ENCODE results near the gene CEACAM8. TPM values are rescaled to one million over a fixed set of nuclear protein-coding genes. Genes with fewer than 3 reads are reported as not detected.
"Not testable (repeated sequence)": the region's sequence is repeated elsewhere in the genome, so short reads cannot be mapped to it uniquely, and the experiment has no call there.

The CEACAM8 gene
- total and polyA plus RNA-seq, 8 donors = 0.05 to 1.1 (median 0.12) TPM; not detected in 5

DNA sequence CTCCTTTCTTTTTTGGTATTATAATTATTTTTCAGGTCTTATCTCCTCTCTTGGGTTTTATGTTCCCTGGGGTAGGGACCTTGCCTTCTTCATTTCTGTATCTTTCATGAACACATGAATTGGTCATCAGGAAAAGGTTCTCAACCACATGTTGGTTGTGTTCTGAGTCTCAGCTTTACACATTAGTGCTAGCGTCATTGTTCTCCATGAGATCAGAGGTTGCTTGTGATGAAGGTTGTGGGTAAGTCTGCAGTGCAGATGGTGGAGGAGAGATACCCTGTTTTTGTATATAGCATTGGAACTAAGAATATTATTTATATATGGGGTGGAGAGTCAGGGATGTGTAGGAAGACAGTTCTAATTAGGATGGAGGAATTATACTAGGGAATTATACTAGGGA lies 24.5 kb upstream of the CEACAM8 start:
- intact Hi-C loops (cut with DNase I; ENCODE audit: low total_unique reads) = no loop called here
- TF ChIP-seq POLR2A (IDR thresholded peaks at IDR 0.05) (no peak), EP300 (IDR thresholded peaks at IDR 0.05) (no peak), POLR2AphosphoS5 (IDR thresholded peaks at IDR 0.05) (no peak)
- TF ChIP-seq, protein P1, sequence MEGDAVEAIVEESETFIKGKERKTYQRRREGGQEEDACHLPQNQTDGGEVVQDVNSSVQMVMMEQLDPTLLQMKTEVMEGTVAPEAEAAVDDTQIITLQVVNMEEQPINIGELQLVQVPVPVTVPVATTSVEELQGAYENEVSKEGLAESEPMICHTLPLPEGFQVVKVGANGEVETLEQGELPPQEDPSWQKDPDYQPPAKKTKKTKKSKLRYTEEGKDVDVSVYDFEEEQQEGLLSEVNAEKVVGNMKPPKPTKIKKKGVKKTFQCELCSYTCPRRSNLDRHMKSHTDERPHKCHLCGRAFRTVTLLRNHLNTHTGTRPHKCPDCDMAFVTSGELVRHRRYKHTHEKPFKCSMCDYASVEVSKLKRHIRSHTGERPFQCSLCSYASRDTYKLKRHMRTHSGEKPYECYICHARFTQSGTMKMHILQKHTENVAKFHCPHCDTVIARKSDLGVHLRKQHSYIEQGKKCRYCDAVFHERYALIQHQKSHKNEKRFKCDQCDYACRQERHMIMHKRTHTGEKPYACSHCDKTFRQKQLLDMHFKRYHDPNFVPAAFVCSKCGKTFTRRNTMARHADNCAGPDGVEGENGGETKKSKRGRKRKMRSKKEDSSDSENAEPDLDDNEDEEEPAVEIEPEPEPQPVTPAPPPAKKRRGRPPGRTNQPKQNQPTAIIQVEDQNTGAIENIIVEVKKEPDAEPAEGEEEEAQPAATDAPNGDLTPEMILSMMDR (IDR thresholded peaks at IDR 0.05) = no peak
- Histone ChIP-seq H3K4me1 (no peaks in the 10 kb centered on the region), H3K9me3 (no peaks in the 10 kb centered on the region), H3K36me3 (no peaks in the 10 kb centered on the region), H3K27me3 (peaks cover 0 to 17% (median 4%) of the 10 kb centered on the region in 3 donors), H3K4me3 (no peak overlapping the region), H3K27ac (no peak overlapping the region)
- no peak for DNase-seq
- WGBS, 5 donors = 67 to 95% (median 85%) methylated on average over 1 of the region's 1 CpG

DNA sequence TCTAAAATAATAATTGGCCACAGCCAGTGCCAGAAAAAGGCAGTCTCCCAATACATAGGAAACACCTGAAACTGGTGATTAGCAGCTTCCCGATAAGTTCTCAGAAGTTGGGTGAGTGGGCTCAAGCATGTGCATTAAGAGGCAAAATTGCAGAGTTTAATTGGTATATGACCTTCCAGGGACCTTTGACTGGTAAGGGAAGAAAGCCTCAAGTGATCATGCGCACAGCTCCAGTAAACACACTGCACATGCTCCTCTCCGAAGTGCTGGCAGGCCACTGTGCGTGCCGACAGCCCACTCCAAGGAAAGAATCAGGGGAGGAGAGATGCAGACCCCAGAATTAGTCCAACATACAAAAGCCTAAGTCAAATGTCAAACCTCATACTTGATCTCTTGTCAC lies 18.9 kb upstream of the CEACAM8 start:
- Histone ChIP-seq H3K36me3 (no peaks in the 10 kb centered on the region), H3K27ac (no peak overlapping the region), H3K9me3 (no peaks in the 10 kb centered on the region), H3K4me3 (no peak overlapping the region), H3K27me3 (peaks cover 0 to 17% (median 4%) of the 10 kb centered on the region in 3 donors), H3K4me1 (no peaks in the 10 kb centered on the region)
- 68 to 81% (median 72%) methylated on average over 5 of the region's 5 CpGs for WGBS, 5 donors
- intact Hi-C loops (cut with DNase I; ENCODE audit: low total_unique reads) = no loop called here
- DNase-seq = no peak
- no peak for TF ChIP-seq EP300 (IDR thresholded peaks at IDR 0.05)
- TF ChIP-seq POLR2AphosphoS5 (IDR thresholded peaks at IDR 0.05) = no peak
- no peak for TF ChIP-seq POLR2A (IDR thresholded peaks at IDR 0.05)
- TF ChIP-seq, protein P1 (IDR thresholded peaks at IDR 0.05) = no peak

- WGBS, 5 donors = 91 to 97% (median 94%) methylated on average over 16 to 33 of the region's 33 CpGs
- H3K27me3 ChIP-seq; H3K27ac ChIP-seq; H3K4me3 ChIP-seq; intact Hi-C loops (cut with DNase I; ENCODE audit: low total_unique reads); H3K9me3 ChIP-seq; H3K4me1 ChIP-seq; DNase-seq; H3K36me3 ChIP-seq: not testable (repeated sequence)
These were observed 15.7 kb upstream of the CEACAM8 start for GRCh38 chr19:42610401-42610915.

GRCh38 chr19:42606660-42607351 lies 12.1 kb upstream of the CEACAM8 start:
- Histone ChIP-seq H3K36me3 (no peaks in the 10 kb centered on the region), H3K27ac (no peak overlapping the region), H3K9me3 (no peaks in the 10 kb centered on the region), H3K27me3 (peaks cover 0 to 13% (median 0%) of the 10 kb centered on the region in 3 donors), H3K4me1 (peaks cover 0 to 6% (median 0%) of the 10 kb centered on the region in 4 donors), H3K4me3 (no peak overlapping the region)
- peak; percentile 64 to 89 for DNase-seq
- intact Hi-C loops (cut with DNase I; ENCODE audit: low total_unique reads) = no loop called here
- TF ChIP-seq, protein P1 (IDR thresholded peaks at IDR 0.05) = peak in 4 of 7 experiments; percentile 40 to 61 (median 45)
- no peak for TF ChIP-seq POLR2A (IDR thresholded peaks at IDR 0.05)
- TF ChIP-seq POLR2AphosphoS5 (IDR thresholded peaks at IDR 0.05) = no peak
- no peak for TF ChIP-seq EP300 (IDR thresholded peaks at IDR 0.05)
- WGBS, 5 donors = 24 to 42% (median 31%) methylated on average over 13 to 14 of the region's 14 CpGs

All from stomach (tissue), 9 donors.